Measurements from ENCODE around the gene PIK3R1.
A peak's percentile ranks its signal among the peaks of the same experiment; 100 is the strongest.
"Not testable (repeated sequence)": the region's sequence is repeated elsewhere in the genome, so short reads cannot be mapped to it uniquely, and the experiment has no call there.

PIK3R1 gene

DNA sequence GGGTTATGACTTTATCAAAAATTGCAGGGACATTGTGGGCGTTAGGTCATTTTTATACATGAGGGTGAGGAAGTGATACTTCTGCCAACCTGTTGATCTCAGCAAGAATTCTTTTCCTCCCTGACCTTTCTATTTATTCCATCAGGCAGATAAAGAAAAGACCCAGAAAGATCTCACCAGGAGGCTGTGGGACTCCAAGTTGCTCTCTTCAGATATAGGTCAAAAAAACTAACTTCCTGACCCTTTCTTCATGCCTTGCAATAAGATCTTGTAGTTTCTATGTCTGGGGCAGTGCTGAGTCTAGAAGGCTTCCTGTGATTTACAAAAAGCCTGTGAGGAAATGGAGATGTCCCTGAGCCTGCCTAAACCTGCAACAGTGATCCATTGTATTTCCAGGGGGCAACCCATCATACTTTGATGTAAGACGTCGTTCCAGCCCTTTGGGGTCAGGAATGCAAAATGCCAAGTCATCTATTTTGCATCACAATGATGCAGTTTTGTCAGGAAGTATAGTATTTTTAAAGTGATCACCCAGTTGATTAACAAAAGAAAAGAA lies 22.0 kb upstream of the PIK3R1 start:
- DNase-seq (ENCODE audit: low spot score), result no peak

DNA sequence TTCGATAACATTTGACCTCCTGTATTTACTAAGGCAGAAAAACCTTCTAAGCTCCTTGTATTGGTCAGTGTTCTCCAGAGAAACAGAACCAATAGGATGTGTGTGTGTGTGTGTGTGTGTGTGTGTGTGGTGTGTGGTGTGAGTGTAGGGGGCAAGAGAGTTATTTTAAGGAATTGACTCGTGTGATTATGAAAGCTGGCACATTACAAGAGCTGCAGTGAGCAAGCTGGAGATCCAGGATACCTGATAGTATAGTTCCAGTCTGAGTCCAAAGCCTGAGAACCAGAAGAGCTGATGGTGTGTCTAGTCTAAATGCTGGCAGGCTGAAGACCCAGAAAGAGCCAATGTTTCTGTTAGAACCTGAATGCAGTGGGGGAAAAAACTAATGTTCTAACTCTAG lies 21.2 kb upstream of the PIK3R1 start:
- no peak for DNase-seq (ENCODE audit: low spot score)

DNA sequence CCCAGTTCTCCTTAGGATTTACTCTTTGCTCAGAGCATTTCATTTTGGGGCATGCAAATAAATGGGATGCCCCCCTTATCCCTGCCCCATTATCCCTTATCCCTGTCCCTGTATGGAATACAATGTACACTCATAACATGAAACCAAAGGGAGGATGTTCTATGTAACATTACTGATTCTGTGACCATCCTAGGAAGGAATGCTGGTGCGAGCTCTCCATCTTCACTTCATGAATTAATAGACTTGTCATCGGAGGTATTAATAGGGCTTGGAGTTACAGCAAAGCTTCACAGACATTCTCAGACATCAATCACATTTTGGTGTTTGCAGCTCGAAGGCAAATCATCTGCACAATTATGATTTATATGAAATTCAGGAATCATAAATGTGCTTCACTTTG lies 20.4 kb upstream of the PIK3R1 start:
- DNase-seq (ENCODE audit: low spot score), result no peak

DNA sequence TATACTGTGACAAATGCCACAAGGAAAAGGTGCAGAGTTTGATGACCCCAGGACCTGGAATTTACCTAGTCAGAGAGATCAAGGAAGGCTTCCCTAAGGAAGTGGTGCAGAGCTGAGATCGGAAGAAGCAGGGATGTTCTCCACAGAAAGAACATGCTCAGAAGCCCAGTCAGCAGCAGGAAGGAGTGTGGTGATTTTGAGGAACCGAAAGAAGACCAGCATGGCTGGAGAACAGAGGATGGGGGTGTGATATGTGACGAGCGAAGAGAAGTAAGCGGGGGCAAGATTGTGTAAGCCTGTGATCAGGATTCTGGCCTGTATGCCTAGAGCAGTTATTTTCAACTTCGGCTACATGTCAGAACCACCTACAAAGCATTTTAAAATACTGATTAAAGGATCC lies 18.7 kb upstream of the PIK3R1 start:
- no peak for DNase-seq (ENCODE audit: low spot score)

DNA sequence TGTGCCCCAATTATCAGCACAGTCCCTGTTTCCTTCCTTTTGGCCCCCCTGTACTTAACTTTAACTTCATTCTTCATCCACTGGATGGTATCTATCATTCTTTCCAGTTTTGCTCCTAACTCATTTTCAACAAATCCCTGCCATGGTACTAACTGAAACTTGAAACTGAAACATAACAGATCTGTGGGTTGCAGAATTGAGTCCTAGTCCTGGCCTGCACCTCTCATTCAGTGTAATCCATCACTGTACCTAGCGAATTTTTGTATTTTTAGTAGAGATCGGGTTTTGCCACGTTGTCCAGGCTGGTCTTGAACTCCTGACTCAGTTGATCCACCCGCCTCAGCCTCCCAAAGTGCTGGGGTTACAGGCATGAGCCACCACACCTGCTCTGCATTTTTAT lies 15.3 kb upstream of the PIK3R1 start:
- DNase-seq (ENCODE audit: low spot score), result no peak

DNA sequence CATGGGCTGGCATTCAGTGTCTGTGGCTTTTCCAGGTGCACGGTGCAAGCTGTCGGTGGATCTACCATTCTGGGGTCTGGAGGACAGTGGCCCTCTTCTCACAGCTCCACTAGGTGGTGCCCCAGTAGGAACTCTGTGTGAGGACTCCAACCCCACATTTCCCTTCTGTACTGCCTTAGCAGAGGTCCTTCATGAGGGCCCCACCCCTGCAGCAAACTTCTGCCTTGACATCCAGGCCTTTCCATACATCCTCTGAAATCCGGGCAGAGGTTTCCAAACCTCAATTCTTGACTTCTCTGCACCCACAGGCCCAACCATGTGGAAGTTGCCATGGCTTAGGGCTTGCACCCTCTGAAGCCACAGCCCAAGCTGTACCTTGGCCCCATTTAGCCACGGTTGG lies 4.9 kb upstream of the PIK3R1 start:
- DNase-seq (ENCODE audit: low spot score), result not testable (repeated sequence)

DNA sequence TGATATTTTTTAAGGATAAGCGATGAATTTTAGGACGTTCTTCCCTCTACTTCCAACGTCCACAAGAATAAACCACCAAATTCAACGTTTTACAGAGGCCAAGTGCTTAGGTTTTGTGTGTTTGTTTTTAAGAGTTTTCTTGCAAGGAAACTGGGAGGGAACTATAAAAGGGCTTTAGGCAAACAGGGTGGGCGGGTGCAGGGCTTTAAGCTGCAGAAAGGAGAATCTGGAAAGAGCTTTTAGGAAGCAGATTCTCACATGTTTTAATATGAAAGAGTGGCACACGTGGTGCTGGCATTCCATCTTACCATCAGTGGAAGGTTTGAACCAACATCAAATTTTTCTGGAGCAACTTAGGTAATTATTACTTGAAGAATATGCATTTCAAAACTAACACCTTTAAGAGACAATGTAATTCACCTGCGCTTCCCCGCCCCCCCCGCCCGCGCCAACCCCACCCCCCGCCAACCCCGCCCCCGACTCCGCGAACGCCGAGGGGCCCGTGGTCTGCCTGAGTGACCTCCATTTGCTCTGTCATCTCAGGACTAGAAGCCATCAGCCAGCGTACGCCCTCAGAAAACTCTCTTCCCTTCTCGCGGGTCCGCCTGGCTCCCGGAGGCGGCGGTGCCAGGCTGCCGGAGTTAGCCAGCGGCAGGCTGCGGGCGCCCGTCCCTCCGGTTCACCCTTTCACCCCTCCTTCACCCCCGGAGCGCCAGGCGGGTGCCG lies 911 bp upstream of the PIK3R1 start:
- no peak for DNase-seq (ENCODE audit: low spot score)

DNA sequence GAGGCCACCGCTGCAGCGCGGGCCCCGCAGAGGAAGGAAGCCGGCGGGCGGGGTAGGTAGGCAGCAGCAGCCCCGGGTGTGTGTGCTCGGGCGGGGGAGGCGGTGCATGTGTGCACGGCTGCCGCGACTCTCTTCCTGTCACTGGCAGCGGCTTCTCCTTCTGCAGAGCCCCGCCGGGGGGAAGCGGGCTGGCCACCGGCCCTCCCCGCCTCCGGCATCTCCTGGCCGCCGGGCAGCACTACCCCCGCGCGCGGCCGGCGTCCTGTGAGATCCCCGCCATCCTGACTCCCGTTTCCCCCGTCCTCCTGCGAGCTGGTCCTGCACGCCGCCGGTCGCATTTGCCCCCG lies 315 bp downstream of the PIK3R1 start:
- DNase-seq (ENCODE audit: low spot score), result peak; percentile 71

DNA sequence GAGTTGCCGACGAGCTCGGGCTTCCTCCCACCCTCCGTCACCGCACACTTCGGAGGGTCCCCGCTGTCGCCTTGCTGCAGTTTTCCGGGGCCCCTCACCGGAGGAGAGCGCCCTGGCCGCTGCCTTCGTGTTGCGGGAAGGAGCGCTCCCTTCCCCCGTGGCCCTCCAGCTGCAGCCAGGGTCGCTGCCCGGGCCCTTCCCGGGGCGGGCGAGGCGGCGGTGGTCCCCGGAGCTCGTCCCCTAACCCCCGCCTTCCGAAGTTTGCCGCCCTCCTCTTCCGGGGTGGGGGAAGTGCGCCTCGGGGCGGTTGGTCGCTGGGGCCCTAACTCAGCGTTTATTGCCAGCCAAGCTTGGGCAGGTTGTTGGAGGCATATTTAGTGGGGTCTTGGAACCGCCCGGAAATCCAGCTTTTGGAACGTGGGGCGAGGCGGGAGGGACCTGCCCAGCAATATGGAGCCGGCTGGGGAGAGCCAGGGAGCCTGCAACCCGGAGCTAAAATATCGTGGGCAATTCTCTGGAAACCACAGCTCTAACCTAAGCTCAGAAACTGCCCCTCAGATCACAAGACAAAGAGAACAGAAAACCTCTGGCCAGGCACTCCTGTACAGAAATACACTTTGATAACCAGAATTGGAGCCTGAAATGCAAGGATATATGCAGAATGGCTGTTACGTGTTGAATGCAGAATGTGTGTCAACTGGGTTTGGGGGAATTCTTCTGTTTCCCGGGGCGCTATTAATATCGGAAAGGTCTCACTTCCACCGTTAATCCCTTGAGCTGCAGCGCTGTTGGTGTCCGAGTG lies 890 bp downstream of the PIK3R1 start:
- peak; percentile 41 for DNase-seq (ENCODE audit: low spot score)

DNA sequence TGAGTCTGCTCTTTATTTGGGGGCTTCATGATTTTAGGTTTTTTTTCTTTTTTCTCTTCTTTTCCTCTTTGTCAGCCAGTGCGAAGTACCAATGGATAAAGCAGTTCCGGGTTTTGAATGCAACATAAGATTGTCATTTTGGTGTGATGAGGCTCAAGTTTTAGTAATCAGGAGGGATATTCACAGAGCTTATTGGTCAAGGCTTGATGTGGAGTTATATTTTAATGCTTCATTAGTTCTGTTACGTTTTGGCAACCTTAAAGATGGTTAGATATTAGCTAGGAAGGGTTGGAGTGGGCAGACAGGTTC lies 1.4 kb downstream of the PIK3R1 start:
- no peak for DNase-seq (ENCODE audit: low spot score)

DNA sequence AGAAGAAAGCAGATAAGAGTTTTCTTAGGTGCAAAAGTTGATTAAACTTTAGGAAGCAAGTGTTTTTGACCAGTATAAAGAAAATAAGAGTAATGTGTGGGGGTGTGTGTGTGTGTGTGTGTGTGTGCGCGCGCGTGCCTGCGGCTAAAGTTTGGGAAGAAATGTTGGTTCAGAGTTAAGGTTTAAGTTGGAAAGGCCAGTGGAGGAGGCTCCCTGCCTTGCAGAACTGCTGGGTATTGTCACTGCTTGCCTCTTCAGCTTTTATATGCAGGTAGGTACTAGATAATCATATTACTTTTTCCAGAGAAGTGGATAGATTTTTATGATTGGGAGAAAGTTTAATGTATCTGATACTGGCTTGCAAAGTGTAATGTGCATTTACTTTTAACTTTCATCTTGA lies 2.0 kb downstream of the PIK3R1 start:
- no peak for DNase-seq (ENCODE audit: low spot score)

DNA sequence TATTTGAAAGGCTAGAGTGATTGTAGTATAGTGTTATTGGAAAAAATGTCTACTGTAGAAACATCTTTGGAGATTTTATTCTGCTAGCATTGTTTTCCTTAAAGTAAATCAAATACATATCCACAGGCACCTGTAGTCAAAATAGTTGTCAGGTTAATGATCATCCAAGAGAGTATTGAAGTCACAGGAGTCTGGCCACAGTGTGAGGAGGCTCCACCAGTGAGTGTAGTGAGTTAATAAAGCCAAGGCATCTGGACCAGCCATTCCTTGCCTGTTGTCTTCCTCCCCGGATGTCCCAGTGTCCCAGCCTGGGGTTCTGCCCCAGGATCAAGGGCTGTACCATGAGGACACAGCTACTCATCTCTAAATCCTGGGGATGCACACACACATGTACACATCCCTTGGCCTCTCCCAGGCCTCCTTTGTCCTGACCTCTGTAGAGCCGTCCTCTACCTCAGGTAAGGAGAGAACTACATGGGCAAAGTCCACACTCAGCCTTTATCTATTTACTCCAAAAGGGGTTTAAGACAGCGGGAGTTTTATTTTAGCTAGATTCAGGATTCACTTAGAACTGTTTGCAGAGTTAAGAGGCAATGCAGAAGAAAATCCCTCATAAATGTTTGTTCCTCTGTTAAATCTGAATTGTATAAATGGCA lies 3.7 kb downstream of the PIK3R1 start:
- no peak for DNase-seq (ENCODE audit: low spot score)

DNA sequence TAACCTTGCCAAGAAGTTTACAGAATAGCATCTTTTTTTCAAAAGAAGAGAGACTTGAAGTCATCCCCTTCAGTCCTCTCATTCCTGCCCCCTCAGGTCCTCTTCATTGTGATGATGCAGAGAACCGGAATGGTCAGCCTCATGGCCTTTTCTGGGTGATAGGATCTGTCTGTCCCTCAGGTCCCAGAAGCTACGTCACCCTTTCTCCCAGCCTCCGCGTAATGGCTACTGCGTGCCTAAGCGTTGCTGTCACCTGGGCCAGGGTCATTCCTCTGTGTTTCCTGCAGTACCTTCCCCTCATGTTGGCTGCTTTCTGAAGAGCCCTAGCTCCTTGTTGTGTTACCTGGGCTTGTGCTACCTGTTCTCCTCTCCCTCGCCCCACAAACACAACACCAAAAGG lies 4.7 kb downstream of the PIK3R1 start:
- no peak for DNase-seq (ENCODE audit: low spot score)

DNA sequence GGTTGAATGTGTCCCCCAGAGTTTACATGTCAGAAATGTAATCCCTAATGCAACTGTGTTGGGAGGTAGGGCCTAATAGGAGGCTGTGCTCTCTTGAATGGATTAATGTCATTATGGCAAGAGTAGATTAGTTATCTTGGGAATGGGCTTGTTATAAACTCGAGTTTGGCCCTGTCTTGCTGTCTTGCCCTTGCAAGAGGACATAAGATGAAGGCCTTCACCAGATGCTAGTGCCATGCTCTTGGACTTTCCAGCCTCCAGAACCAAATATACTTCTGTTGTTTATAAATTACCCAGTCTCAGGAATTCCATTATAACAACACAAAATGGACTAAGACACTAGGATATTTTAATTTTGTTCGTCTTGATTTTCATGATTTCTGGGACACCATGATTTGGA lies 5.4 kb downstream of the PIK3R1 start:
- no peak for DNase-seq (ENCODE audit: low spot score)

DNA sequence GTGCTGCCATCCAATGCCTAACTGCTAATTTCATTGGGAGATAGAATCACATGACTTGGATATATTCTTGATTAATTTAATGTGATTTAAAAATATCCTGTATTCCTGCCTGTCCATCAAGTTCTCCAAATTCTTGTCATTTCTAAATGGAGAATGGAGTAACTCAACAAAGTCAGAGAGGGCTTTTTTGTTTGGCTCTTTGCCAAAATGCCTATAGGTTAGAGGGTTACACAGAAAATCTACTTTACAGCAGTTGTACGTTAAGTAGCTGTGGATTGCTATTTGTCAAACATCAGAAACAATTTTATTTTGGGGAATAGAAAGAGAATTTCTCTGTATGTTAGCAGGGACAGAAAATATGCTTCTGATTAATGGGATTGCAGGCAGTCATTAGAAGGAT lies 5.9 kb downstream of the PIK3R1 start:
- no peak for DNase-seq (ENCODE audit: low spot score)

DNA sequence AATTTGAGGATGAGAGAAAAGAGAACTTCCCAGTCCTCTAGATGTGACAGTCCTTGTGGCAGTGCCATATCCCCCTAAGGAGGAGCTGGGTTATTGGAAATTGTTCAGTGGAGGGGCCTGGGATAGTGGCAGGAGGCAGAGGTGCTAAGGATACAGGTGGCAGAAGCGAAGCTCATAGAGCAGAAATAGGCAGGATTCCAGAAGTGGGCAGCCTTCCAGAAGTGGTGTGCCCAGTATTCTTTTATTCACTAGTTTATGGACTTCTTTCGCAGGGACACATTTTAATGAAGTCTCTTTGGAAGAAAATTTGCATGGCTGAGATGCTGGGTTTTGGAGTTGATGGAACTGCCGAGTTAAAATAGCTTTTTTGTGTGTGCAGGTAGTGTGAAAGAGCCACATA lies 6.8 kb downstream of the PIK3R1 start:
- no peak for DNase-seq (ENCODE audit: low spot score)

DNA sequence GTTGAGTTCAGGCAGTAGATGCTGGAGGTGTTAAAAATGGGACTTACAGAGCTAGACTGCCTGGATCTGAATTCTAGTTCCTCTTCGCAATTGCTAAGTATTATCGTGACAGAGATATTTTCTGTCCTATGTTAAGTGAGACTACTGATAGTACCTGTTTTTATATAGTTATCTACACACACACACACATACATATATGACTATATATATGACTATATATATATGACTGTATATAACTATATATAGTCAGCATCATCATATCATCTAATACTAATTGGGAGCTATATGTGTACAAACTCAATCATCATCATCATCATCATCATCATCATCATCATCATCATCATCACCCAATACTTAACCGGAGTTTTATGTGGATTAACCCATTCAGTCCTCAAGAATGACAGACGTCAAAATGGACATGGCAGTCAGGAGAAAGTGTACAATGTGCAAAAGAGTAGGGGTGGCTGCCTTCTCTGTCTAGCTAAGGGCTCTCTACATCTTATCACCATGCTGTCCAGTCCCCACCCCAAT lies 7.3 kb downstream of the PIK3R1 start:
- DNase-seq (ENCODE audit: low spot score), result no peak

DNA sequence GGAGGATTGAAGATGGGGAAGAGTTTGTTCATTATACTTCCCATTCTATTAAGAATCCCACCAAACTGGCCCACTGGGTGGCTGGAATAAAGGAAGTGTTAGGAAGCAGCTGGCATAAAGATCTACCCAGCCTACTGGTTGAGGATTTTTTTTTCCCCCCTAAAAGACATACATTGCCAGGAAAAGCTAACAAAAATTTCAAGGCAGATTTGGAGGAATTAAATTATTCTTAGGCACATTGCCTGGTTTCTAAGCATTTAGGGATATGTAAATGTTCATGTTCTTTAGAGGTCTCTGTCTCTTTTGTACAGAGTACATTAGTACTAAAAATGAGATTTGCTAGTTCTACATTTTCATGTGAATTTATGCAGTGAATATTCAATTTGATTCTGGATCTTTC lies 8.3 kb downstream of the PIK3R1 start:
- DNase-seq (ENCODE audit: low spot score), result no peak

DNA sequence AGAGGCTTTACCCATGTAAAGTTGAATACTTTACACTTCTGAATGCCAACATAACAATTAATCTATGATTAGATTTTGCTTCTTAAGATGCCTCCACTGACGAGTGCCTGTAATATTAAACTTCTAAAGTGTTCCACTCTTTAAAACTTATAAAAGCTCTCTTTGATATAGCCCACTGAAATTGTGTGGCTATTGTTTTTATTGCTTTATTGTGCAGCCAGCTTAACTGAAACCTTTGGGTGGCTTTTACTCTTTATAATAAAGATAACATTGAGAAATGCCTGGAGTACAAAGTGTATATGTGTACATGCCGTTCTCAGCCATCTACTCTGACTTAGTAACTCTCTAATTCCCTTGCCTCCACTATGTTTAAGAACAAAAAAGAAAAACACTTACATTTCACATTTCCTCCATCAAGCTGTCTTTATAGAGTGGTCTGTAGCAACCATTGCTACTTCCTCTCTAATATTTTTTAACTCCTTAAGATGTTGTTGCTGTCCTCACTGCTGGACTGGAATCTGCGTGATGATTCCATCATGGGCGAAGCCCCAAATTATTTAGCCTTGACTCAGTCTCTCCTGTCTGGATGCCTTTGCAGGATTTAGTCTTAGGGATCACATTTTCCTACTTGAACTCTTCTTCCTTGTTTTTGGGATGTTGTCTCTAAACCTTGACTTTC lies 9.1 kb downstream of the PIK3R1 start:
- no peak for DNase-seq (ENCODE audit: low spot score)

DNA sequence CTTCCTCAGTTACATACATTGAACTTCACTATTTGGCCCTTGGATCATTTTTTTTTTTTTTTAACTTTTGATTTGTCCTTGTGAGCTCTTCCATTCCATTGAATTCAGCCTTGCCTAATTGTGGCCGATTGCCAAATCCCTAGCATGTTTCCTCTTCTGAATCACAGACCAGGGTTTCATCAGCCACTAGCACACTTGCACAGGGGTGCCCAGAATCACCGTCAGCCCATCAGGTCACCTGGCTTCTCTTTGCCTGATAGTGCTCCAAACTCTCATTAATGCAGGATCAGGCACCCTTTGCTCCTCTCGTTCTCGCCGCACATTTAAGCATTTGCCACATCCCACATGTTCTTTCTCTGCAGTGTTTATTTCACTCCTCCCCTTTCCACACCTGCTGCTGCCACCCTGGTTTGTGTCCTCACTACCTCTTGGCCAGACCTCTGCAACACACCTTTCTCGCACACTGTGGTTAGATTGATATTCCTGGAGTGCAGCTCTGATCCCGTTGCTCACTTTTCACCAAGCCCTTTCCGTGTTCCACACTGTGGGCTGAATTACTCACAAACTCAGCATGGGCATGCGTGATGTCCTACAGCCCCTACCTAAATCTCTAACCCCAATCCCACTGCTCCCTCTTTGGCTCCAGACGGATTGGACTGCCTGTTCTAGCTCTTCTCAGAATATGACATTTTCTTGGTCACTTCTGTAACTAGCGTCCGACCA lies 9.8 kb downstream of the PIK3R1 start:
- DNase-seq (ENCODE audit: low spot score), result peak; percentile 64

DNA sequence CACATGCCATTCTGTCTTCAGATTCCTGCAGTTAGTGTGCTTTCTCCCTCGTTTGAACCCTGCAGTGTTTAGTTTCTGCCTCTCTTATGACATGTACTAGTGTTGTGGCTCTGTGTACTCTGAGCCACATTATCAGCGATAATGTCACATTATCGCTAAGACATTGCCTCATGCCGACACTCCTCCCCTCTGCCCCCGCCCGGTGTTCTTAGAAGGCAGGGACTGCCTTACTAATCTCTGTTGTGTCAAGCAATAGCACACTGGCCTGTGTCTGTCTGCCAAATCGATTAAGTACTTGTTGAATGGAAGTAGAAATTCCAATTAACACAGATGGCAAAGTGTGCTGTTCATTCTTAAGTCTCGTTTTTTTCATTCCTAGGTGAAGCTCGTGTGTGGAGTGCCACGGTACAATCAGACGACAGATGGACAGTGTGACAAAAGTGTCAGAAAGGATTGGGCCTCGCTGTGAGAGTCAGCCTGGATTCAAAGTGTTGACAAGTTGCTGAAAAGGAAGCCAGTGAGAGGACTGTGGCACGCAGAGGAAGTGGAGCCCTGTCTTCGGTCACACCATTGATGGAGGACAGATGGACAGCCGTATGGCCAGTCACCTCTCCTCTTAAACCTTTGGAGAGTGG lies 10.5 kb downstream of the PIK3R1 start:
- no peak for DNase-seq (ENCODE audit: low spot score)

All from AG08396 (cell line).